Measurements from ENCODE around the gene SMPD3. TPM values are rescaled to one million over a fixed set of nuclear protein-coding genes. Genes with fewer than 3 reads are reported as not detected.

SMPD3 gene
- total and polyA plus RNA-seq, 2 experiments from 2014 or later: 0.57 to 0.83 TPM

DNA sequence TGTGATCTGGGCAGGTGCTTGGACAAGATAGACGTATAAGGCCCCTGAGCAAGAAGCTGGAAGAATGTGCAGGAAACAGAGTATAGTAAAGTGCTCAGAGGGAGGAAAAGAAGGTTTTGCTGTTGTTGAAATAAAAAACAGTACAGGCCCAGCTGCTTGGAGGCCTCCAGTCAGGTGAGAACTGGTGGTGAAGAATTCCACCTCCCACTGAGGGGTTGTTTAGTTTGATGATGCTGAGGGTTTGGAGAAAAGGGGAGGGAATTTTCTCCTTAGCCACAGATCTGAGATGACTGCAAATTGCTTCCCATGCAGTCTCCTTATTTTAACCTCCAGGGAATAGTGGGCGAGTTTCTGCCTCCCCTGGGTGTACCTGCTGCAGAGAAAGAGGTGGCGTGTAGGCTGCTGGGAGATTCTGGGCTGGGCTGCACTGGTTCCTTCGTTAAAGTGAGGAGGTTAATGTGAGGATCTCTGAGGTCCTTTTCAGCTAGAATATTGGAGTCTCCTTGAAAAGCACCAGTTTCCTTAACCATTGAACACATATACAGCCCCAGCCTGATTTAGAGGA is 25.8 kb downstream of the SMPD3 start:
- Histone ChIP-seq H4K20me1 (replicated peaks; ENCODE audit: insufficient read depth) (no peaks in the 10 kb centered on the region), H3K36me3 (ENCODE audit: insufficient read depth) (no peaks in the 10 kb centered on the region), H3K79me2 (replicated peaks; ENCODE audit: insufficient read depth) (no peaks in the 10 kb centered on the region), H3K27me3 (ENCODE audit: insufficient read depth) (no peaks in the 10 kb centered on the region), H3K9me2 (ENCODE audit: insufficient read depth) (0 out of 2 replicates have a peak, but pooled peaks cover 3% of the 10 kb centered on the region), H3F3A (replicated peaks; ENCODE audit: low read depth) (no peaks in the 10 kb centered on the region), H3K4me2 (no peak overlapping the region), H2AFZ (no peak overlapping the region), H3K4me3 (no peak overlapping the region), H3K27ac (ENCODE audit: low read depth) (no peak overlapping the region), H3K4me1 (ENCODE audit: insufficient read depth) (no peaks in the 10 kb centered on the region)
- H3K27ac Mint-ChIP-seq: no peak overlapping the region
- peaks cover 5% of the 10 kb centered on the region for H3K27me3 Mint-ChIP-seq (ENCODE audit: insufficient read depth, low read depth, poor library complexity)
- ATAC-seq: no peak; the same call in 2 of the 3 replicates
- no peaks in the 10 kb centered on the region for H3K9me3 Mint-ChIP-seq
- TF ChIP-seq ZNF114 (CRISPR knock-in tag; IDR thresholded peaks at IDR 0.05): no peak
- TF ChIP-seq JUNB (IDR thresholded peaks at IDR 0.05; ENCODE audit: unreplicated experiment): no peak
- TF ChIP-seq NANOG (IDR thresholded peaks at IDR 0.05; ENCODE audit: borderline replicate concordance): no peak
- no peak for TF ChIP-seq EZH2phosphoT487 (IDR thresholded peaks at IDR 0.05; ENCODE audit: unreplicated experiment)
- TF ChIP-seq POLR2AphosphoS5 (IDR thresholded peaks at IDR 0.05; ENCODE audit: low read depth): no peak
- TF ChIP-seq STAT1 (IDR thresholded peaks at IDR 0.05; ENCODE audit: unreplicated experiment): no peak
- TF ChIP-seq, protein P1, sequence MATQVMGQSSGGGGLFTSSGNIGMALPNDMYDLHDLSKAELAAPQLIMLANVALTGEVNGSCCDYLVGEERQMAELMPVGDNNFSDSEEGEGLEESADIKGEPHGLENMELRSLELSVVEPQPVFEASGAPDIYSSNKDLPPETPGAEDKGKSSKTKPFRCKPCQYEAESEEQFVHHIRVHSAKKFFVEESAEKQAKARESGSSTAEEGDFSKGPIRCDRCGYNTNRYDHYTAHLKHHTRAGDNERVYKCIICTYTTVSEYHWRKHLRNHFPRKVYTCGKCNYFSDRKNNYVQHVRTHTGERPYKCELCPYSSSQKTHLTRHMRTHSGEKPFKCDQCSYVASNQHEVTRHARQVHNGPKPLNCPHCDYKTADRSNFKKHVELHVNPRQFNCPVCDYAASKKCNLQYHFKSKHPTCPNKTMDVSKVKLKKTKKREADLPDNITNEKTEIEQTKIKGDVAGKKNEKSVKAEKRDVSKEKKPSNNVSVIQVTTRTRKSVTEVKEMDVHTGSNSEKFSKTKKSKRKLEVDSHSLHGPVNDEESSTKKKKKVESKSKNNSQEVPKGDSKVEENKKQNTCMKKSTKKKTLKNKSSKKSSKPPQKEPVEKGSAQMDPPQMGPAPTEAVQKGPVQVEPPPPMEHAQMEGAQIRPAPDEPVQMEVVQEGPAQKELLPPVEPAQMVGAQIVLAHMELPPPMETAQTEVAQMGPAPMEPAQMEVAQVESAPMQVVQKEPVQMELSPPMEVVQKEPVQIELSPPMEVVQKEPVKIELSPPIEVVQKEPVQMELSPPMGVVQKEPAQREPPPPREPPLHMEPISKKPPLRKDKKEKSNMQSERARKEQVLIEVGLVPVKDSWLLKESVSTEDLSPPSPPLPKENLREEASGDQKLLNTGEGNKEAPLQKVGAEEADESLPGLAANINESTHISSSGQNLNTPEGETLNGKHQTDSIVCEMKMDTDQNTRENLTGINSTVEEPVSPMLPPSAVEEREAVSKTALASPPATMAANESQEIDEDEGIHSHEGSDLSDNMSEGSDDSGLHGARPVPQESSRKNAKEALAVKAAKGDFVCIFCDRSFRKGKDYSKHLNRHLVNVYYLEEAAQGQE (IDR thresholded peaks at IDR 0.05; ENCODE audit: unreplicated experiment): no peak
- TF ChIP-seq CREB1 (CRISPR knock-in tag; IDR thresholded peaks at IDR 0.05; ENCODE audit: low read depth): no peak
- TF ChIP-seq, protein P2, sequence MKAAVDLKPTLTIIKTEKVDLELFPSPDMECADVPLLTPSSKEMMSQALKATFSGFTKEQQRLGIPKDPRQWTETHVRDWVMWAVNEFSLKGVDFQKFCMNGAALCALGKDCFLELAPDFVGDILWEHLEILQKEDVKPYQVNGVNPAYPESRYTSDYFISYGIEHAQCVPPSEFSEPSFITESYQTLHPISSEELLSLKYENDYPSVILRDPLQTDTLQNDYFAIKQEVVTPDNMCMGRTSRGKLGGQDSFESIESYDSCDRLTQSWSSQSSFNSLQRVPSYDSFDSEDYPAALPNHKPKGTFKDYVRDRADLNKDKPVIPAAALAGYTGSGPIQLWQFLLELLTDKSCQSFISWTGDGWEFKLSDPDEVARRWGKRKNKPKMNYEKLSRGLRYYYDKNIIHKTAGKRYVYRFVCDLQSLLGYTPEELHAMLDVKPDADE (IDR thresholded peaks at IDR 0.05): no peak
- TF ChIP-seq, protein P3, sequence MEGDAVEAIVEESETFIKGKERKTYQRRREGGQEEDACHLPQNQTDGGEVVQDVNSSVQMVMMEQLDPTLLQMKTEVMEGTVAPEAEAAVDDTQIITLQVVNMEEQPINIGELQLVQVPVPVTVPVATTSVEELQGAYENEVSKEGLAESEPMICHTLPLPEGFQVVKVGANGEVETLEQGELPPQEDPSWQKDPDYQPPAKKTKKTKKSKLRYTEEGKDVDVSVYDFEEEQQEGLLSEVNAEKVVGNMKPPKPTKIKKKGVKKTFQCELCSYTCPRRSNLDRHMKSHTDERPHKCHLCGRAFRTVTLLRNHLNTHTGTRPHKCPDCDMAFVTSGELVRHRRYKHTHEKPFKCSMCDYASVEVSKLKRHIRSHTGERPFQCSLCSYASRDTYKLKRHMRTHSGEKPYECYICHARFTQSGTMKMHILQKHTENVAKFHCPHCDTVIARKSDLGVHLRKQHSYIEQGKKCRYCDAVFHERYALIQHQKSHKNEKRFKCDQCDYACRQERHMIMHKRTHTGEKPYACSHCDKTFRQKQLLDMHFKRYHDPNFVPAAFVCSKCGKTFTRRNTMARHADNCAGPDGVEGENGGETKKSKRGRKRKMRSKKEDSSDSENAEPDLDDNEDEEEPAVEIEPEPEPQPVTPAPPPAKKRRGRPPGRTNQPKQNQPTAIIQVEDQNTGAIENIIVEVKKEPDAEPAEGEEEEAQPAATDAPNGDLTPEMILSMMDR (conservative IDR thresholded peaks at IDR 0.05; ENCODE audit: low read depth in 2 of 2): no peak
- no peak for TF ChIP-seq ZNF331 (CRISPR knock-in tag; IDR thresholded peaks at IDR 0.05; ENCODE audit: low read depth)
- TF ChIP-seq, protein P4, sequence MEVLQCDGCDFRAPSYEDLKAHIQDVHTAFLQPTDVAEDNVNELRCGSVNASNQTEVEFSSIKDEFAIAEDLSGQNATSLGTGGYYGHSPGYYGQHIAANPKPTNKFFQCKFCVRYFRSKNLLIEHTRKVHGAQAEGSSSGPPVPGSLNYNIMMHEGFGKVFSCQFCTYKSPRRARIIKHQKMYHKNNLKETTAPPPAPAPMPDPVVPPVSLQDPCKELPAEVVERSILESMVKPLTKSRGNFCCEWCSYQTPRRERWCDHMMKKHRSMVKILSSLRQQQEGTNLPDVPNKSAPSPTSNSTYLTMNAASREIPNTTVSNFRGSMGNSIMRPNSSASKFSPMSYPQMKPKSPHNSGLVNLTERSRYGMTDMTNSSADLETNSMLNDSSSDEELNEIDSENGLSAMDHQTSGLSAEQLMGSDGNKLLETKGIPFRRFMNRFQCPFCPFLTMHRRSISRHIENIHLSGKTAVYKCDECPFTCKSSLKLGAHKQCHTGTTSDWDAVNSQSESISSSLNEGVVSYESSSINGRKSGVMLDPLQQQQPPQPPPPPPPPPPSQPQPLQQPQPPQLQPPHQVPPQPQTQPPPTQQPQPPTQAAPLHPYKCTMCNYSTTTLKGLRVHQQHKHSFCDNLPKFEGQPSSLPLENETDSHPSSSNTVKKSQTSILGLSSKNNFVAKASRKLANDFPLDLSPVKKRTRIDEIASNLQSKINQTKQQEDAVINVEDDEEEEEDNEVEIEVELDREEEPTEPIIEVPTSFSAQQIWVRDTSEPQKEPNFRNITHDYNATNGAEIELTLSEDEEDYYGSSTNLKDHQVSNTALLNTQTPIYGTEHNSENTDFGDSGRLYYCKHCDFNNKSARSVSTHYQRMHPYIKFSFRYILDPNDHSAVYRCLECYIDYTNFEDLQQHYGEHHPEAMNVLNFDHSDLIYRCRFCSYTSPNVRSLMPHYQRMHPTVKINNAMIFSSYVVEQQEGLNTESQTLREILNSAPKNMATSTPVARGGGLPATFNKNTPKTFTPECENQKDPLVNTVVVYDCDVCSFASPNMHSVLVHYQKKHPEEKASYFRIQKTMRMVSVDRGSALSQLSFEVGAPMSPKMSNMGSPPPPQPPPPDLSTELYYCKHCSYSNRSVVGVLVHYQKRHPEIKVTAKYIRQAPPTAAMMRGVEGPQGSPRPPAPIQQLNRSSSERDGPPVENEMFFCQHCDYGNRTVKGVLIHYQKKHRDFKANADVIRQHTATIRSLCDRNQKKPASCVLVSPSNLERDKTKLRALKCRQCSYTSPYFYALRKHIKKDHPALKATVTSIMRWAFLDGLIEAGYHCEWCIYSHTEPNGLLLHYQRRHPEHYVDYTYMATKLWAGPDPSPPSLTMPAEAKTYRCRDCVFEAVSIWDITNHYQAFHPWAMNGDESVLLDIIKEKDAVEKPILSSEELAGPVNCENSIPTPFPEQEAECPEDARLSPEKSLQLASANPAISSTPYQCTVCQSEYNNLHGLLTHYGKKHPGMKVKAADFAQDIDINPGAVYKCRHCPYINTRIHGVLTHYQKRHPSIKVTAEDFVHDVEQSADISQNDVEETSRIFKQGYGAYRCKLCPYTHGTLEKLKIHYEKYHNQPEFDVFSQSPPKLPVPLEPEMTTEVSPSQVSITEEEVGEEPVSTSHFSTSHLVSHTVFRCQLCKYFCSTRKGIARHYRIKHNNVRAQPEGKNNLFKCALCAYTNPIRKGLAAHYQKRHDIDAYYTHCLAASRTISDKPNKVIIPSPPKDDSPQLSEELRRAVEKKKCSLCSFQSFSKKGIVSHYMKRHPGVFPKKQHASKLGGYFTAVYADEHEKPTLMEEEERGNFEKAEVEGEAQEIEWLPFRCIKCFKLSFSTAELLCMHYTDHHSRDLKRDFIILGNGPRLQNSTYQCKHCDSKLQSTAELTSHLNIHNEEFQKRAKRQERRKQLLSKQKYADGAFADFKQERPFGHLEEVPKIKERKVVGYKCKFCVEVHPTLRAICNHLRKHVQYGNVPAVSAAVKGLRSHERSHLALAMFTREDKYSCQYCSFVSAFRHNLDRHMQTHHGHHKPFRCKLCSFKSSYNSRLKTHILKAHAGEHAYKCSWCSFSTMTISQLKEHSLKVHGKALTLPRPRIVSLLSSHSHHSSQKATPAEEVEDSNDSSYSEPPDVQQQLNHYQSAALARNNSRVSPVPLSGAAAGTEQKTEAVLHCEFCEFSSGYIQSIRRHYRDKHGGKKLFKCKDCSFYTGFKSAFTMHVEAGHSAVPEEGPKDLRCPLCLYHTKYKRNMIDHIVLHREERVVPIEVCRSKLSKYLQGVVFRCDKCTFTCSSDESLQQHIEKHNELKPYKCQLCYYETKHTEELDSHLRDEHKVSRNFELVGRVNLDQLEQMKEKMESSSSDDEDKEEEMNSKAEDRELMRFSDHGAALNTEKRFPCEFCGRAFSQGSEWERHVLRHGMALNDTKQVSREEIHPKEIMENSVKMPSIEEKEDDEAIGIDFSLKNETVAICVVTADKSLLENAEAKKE (CRISPR knock-in tag; IDR thresholded peaks at IDR 0.05): no peak
- no peak for TF ChIP-seq EZH2 (IDR thresholded peaks at IDR 0.05; ENCODE audit: low read depth, unreplicated experiment)
- no peak overlapping the region for H3K4me3 Mint-ChIP-seq
- H3K36me3 Mint-ChIP-seq (ENCODE audit: low read depth): no peaks in the 10 kb centered on the region
- H3K4me1 Mint-ChIP-seq: peaks cover 5% of the 10 kb centered on the region; the same call in 2 of the 3 replicates
- no peak for DNase-seq (ENCODE audit: low spot score)
